A549 treated with DMSO at 1 μM for 4 hours (cell line): Measurements from ENCODE around the gene IFNB1. TPM values are rescaled to one million over a fixed set of nuclear protein-coding genes. Genes with fewer than 3 reads are reported as not detected.

ENCODE experiments used
- total RNA-seq: library from RNA; stranded (reverse); fragments of 200-300 nt; extraction: Qiagen RNA extraction; gene quantifications from 5 replicates; pipeline ENCODE4 v1.2.3, GENCODE V29; 2022; ENCODE audit warnings: low read depth

IFNB1 gene
- not detected in 5 replicates for total RNA-seq

GRCh38 chr9:21077781-21078180 lies at the start of gene IFNB1:
TSS of gene IFNB1 (minus strand) at chr9:21077942. CDS start at chr9:21077869, 73 bp downstream.

GRCh38 chr9:21031091-21031807 lies 46.5 kb downstream of the IFNB1 start, which contains the start of gene HACD4:
TSS of gene HACD4 (minus strand) at chr9:21031640. CDS start at chr9:21031590, 50 bp downstream.

Other genes with a start within 250 kb of the IFNB1 start
- 1.0 to 1.6 TPM (median 1.1 TPM) in 5 replicates for gene HACD4, start 46.3 kb downstream of the IFNB1 start, total RNA-seq
- not detected in 5 replicates for gene IFNW1, start 63.9 kb upstream of the IFNB1 start, total RNA-seq
- not detected in 5 replicates for gene IFNA21, start 88.7 kb upstream of the IFNB1 start, total RNA-seq
- not detected in 5 replicates for gene IFNA4, start 109.6 kb upstream of the IFNB1 start, total RNA-seq
- gene IFNA7, start 124.3 kb upstream of the IFNB1 start, total RNA-seq: not detected in 5 replicates
- gene IFNA10, start 129.2 kb upstream of the IFNB1 start, total RNA-seq: not detected in 5 replicates
- gene IFNA16, start 139.4 kb upstream of the IFNB1 start, total RNA-seq: not detected in 5 replicates
- gene IFNA17, start 150.3 kb upstream of the IFNB1 start, total RNA-seq: not detected in 5 replicates
- not detected in 5 replicates for gene IFNA14, start 162.1 kb upstream of the IFNB1 start, total RNA-seq
- not detected in 5 replicates for gene IFNA5, start 227.4 kb upstream of the IFNB1 start, total RNA-seq